Osteocyte (in vitro differentiated cells): ENCODE results near the gene HSPBP1. TPM values are rescaled to one million over a fixed set of nuclear protein-coding genes. Genes with fewer than 3 reads are reported as not detected.

ENCODE experiments used
- DNase-seq: peaks from one replicate; pipeline ENCODE4 v3.0.0; 2021; ENCODE audit warnings: mixed read lengths; ENCODE audit not compliant: unreplicated experiment; ENCODE audit errors: extremely low spot score
- H3K27ac Mint-ChIP-seq: one replicate; pipeline ENCODE4 v1.8.0; 2021; ENCODE audit warnings: mild to moderate bottlenecking, mixed read lengths; ENCODE audit not compliant: unreplicated experiment
- H3K27me3 Mint-ChIP-seq: one replicate; pipeline ENCODE4 v1.8.0; 2021; ENCODE audit warnings: mixed read lengths; ENCODE audit not compliant: unreplicated experiment
- H3K36me3 Mint-ChIP-seq: one replicate; pipeline ENCODE4 v1.8.0; 2021; ENCODE audit warnings: mixed read lengths; ENCODE audit not compliant: unreplicated experiment
- H3K4me1 Mint-ChIP-seq: one replicate; pipeline ENCODE4 v1.8.0; 2021; ENCODE audit warnings: mixed read lengths; ENCODE audit not compliant: unreplicated experiment
- H3K4me3 Mint-ChIP-seq: one replicate; pipeline ENCODE4 v1.8.0; 2021; ENCODE audit warnings: mild to moderate bottlenecking, moderate library complexity, mixed read lengths; ENCODE audit not compliant: unreplicated experiment
- H3K9me3 Mint-ChIP-seq: one replicate; pipeline ENCODE4 v1.8.0; 2021; ENCODE audit warnings: mixed read lengths; ENCODE audit not compliant: unreplicated experiment
- CTCF ChIP-seq: fragments of 200-600 bp; sonication (generic); IDR thresholded peaks from 2 replicates; pipeline ENCODE4 v1.5.0; 2021; ENCODE audit warnings: antibody characterized with exemption, mild to moderate bottlenecking, moderate library complexity
- total RNA-seq: library from RNA; stranded (reverse); gene quantifications from 2 replicates; pipeline ENCODE4 v1.2.1, GENCODE V29; 2021

HSPBP1 gene
- total RNA-seq, 1 donor from 2014 or later: 29.8 TPM

GRCh38 chr19:55300886-55301458 is 21.1 kb upstream of the HSPBP1 start:
- TF ChIP-seq CTCF: no peak
- H3K36me3 Mint-ChIP-seq: peaks cover 6% of the 10 kb centered on the region
- no peak for DNase-seq

GRCh38 chr19:55299991-55300390 is 20.1 kb upstream of the HSPBP1 start:
- DNase-seq: no peak

More at GRCh38 chr19:55300886-55301458, 21.1 kb upstream of the HSPBP1 start:
- H3K4me3 Mint-ChIP-seq: peak overlapping the region; percentile 64
- no peak overlapping the region for H3K27ac Mint-ChIP-seq
- peaks cover 9% of the 10 kb centered on the region for H3K4me1 Mint-ChIP-seq
- no peaks in the 10 kb centered on the region for H3K27me3 Mint-ChIP-seq
- no peaks in the 10 kb centered on the region for H3K9me3 Mint-ChIP-seq

GRCh38 chr19:55297267-55297666 is 17.4 kb upstream of the HSPBP1 start:
- H3K4me3 Mint-ChIP-seq: no peak overlapping the region
- DNase-seq: no peak
- H3K4me1 Mint-ChIP-seq: peaks cover 9% of the 10 kb centered on the region
- no peak overlapping the region for H3K27ac Mint-ChIP-seq
- H3K36me3 Mint-ChIP-seq: peaks cover 13% of the 10 kb centered on the region
- no peaks in the 10 kb centered on the region for H3K27me3 Mint-ChIP-seq
- no peaks in the 10 kb centered on the region for H3K9me3 Mint-ChIP-seq
- no peak for TF ChIP-seq CTCF

More at GRCh38 chr19:55299991-55300390, 20.1 kb upstream of the HSPBP1 start:
- Mint-ChIP-seq H3K36me3 (peaks cover 9% of the 10 kb centered on the region), H3K4me3 (no peak overlapping the region), H3K9me3 (no peaks in the 10 kb centered on the region), H3K27ac (no peak overlapping the region), H3K4me1 (peaks cover 9% of the 10 kb centered on the region), H3K27me3 (no peaks in the 10 kb centered on the region)
- TF ChIP-seq CTCF: no peak

GRCh38 chr19:55289117-55289796 is 9.3 kb upstream of the HSPBP1 start:
- no peaks in the 10 kb centered on the region for H3K27me3 Mint-ChIP-seq
- peaks cover 11% of the 10 kb centered on the region for H3K36me3 Mint-ChIP-seq
- H3K27ac Mint-ChIP-seq: no peak overlapping the region
- peaks cover 12% of the 10 kb centered on the region for H3K4me1 Mint-ChIP-seq
- no peaks in the 10 kb centered on the region for H3K9me3 Mint-ChIP-seq
- TF ChIP-seq CTCF: no peak
- H3K4me3 Mint-ChIP-seq: no peak overlapping the region
- DNase-seq: no peak

- DNase-seq: no peak
- H3K9me3 Mint-ChIP-seq: no peaks in the 10 kb centered on the region
- peaks cover 16% of the 10 kb centered on the region for H3K4me1 Mint-ChIP-seq
- peaks cover 7% of the 10 kb centered on the region for H3K36me3 Mint-ChIP-seq
- no peak overlapping the region for H3K4me3 Mint-ChIP-seq
- no peaks in the 10 kb centered on the region for H3K27me3 Mint-ChIP-seq
- no peak for TF ChIP-seq CTCF
- peak overlapping the region; percentile 44 for H3K27ac Mint-ChIP-seq
Observed at GRCh38 chr19:55287361-55288079, 7.6 kb upstream of the HSPBP1 start.
